ENCODE results near the gene CRELD1.

GRCh38 chr3:9946112-9947024 lies 12.7 kb downstream of the CRELD1 start:
- no peak for TF ChIP-seq POLR2AphosphoS5 (IDR thresholded peaks at IDR 0.05; ENCODE audit: low read depth, low read length)
- no peak for TF ChIP-seq POLR2A (IDR thresholded peaks at IDR 0.05; ENCODE audit: low read depth, low read length)
